ENCODE measurements around the gene LCLAT1. TPM values are rescaled to one million over a fixed set of nuclear protein-coding genes. Genes with fewer than 3 reads are reported as not detected.

LCLAT1 gene
- total RNA-seq, 4 donors from 2014 or later = 11.9 to 13.5 (median 12.6) TPM

- peaks cover 0 to 61% (median 13%) of the 10 kb centered on the region in 3 donors for H3K4me1 ChIP-seq
- TF ChIP-seq POLR2A (IDR thresholded peaks at IDR 0.05) = no peak
- no peak for TF ChIP-seq CTCF (IDR thresholded peaks at IDR 0.05)
- H3K27me3 ChIP-seq = no peaks in the 10 kb centered on the region
- intact Hi-C loops (cut with DNase I) = no loop called here
- no peak for DNase-seq
- no peaks in the 10 kb centered on the region for H3K36me3 ChIP-seq
- H3K9me3 ChIP-seq = no peaks in the 10 kb centered on the region
- H3K4me3 ChIP-seq = no peak overlapping the region
- 21 to 48% methylated on average over 2 of the region's 2 CpGs for WGBS, 2 donors
- H3K27ac ChIP-seq = peak overlapping the region in 3 of 4 donors; percentile 29 to 75 (median 31)
Measured at GRCh38 chr2:30410217-30410616, 36.8 kb upstream of the LCLAT1 start.

- DNase-seq = no peak
- Histone ChIP-seq H3K27ac (peak overlapping the region in 3 of 4 donors; percentile 43 to 86 (median 75)), H3K4me1 (peaks cover 0 to 55% (median 13%) of the 10 kb centered on the region in 3 donors), H3K9me3 (no peaks in the 10 kb centered on the region), H3K27me3 (no peaks in the 10 kb centered on the region), H3K36me3 (no peaks in the 10 kb centered on the region), H3K4me3 (no peak overlapping the region)
- TF ChIP-seq POLR2A (IDR thresholded peaks at IDR 0.05) (no peak), CTCF (IDR thresholded peaks at IDR 0.05) (no peak)
- WGBS, 2 donors = 55 to 60% methylated on average over 8 of the region's 8 CpGs
- intact Hi-C loops (cut with DNase I) = no loop called here
Measured at GRCh38 chr2:30412047-30412683, 34.9 kb upstream of the LCLAT1 start.

GRCh38 chr2:30412684-30413570 lies 34.1 kb upstream of the LCLAT1 start:
- Histone ChIP-seq H3K36me3 (no peaks in the 10 kb centered on the region), H3K9me3 (no peaks in the 10 kb centered on the region), H3K27me3 (no peaks in the 10 kb centered on the region), H3K4me3 (no peak overlapping the region), H3K4me1 (peaks cover 0 to 47% (median 13%) of the 10 kb centered on the region in 3 donors), H3K27ac (peak overlapping the region in 3 of 4 donors; percentile 43 to 86 (median 75))
- TF ChIP-seq POLR2A (IDR thresholded peaks at IDR 0.05) = no peak
- no peak for TF ChIP-seq CTCF (IDR thresholded peaks at IDR 0.05)
- intact Hi-C loops (cut with DNase I) = no loop called here
- no peak for DNase-seq
- WGBS, 2 donors = 44 to 45% methylated on average over 5 to 7 of the region's 7 CpGs

GRCh38 chr2:30414961-30415360 lies 32.1 kb upstream of the LCLAT1 start:
- Histone ChIP-seq H3K4me3 (no peak overlapping the region), H3K27ac (no peak overlapping the region), H3K9me3 (no peaks in the 10 kb centered on the region), H3K27me3 (no peaks in the 10 kb centered on the region), H3K4me1 (peaks cover 0 to 30% (median 10%) of the 10 kb centered on the region in 3 donors), H3K36me3 (no peaks in the 10 kb centered on the region)
- 74 to 87% methylated on average over 2 of the region's 2 CpGs for WGBS, 2 donors
- no peak for TF ChIP-seq CTCF (IDR thresholded peaks at IDR 0.05)
- TF ChIP-seq POLR2A (IDR thresholded peaks at IDR 0.05) = no peak
- intact Hi-C loops (cut with DNase I) = no loop called here
- no peak for DNase-seq

GRCh38 chr2:30417253-30417652 lies 29.8 kb upstream of the LCLAT1 start:
- no peak overlapping the region for H3K4me3 ChIP-seq
- intact Hi-C loops (cut with DNase I) = no loop called here
- peaks cover 0 to 25% (median 19%) of the 10 kb centered on the region in 3 donors for H3K4me1 ChIP-seq
- DNase-seq = no peak
- H3K27ac ChIP-seq = peak overlapping the region in 3 of 4 donors; percentile 38 to 56 (median 42)
- no peaks in the 10 kb centered on the region for H3K9me3 ChIP-seq
- 36 to 39% methylated on average over 3 of the region's 3 CpGs for WGBS, 2 donors
- no peak for TF ChIP-seq CTCF (IDR thresholded peaks at IDR 0.05)
- TF ChIP-seq POLR2A (IDR thresholded peaks at IDR 0.05) = no peak
- H3K27me3 ChIP-seq = no peaks in the 10 kb centered on the region
- H3K36me3 ChIP-seq = no peaks in the 10 kb centered on the region

All from esophagus squamous epithelium (tissue), 5 donors.